GM23338 (cell line): Measurements from ENCODE around the gene PCDHA12. TPM values are rescaled to one million over a fixed set of nuclear protein-coding genes. Genes with fewer than 3 reads are reported as not detected.

Experiments
- ATAC-seq: fragments of 200-7000 bp; cut with Tn5 transposase; 3 replicates; pipeline ENCODE4 v1.9.1; 2020
- DNase-seq: peaks from one replicate; pipeline ENCODE4 v3.0.0-alpha.2; 2015; ENCODE audit warnings: low spot score
- H2AFZ ChIP-seq: fragments of 200-600 bp; sonication (generic); 2 replicates; pipeline ENCODE4 v1.8.0; 2016; ENCODE audit warnings: antibody characterized with exemption, mild to moderate bottlenecking, moderate library complexity
- H3F3A ChIP-seq: fragments of 200-600 bp; sonication (generic); replicated peaks from 2 replicates; pipeline ENCODE4 v1.8.0; 2017; ENCODE audit warnings: antibody characterized with exemption, mixed run types, low read depth
- H3K27ac ChIP-seq: fragments of 200-600 bp; sonication (generic); 2 replicates; pipeline ENCODE4 v1.6.1; 2016; ENCODE audit warnings: low read depth
- H3K27me3 ChIP-seq: fragments of 200-600 bp; sonication (generic); 2 replicates; pipeline ENCODE4 v1.8.0; 2016; ENCODE audit warnings: mild to moderate bottlenecking, mixed run types, moderate library complexity; ENCODE audit not compliant: insufficient read depth
- H3K36me3 ChIP-seq: fragments of 200-600 bp; sonication (generic); 2 replicates; pipeline ENCODE4 v1.8.0; 2016; ENCODE audit warnings: mild to moderate bottlenecking; ENCODE audit not compliant: insufficient read depth
- H3K4me1 ChIP-seq: fragments of 200-600 bp; sonication (generic); 2 replicates; pipeline ENCODE4 v1.8.0; 2016; ENCODE audit warnings: mild to moderate bottlenecking, moderate library complexity; ENCODE audit not compliant: insufficient read depth
- H3K4me2 ChIP-seq: fragments of 200-600 bp; sonication (generic); 2 replicates; pipeline ENCODE4 v1.7.1; 2017; ENCODE audit warnings: mixed run types
- H3K4me3 ChIP-seq: fragments of 200-600 bp; sonication (generic); 2 replicates; pipeline ENCODE4 v1.6.1; 2016; ENCODE audit warnings: mixed run types
- H3K79me2 ChIP-seq: fragments of 200-600 bp; sonication (generic); replicated peaks from 2 replicates; pipeline ENCODE4 v1.8.0; 2017; ENCODE audit warnings: mild to moderate bottlenecking; ENCODE audit not compliant: insufficient read depth
- H3K9me2 ChIP-seq: fragments of 200-600 bp; sonication (generic); 2 replicates; pipeline ENCODE4 v1.8.0; 2017; ENCODE audit not compliant: insufficient read depth
- H4K20me1 ChIP-seq: fragments of 200-600 bp; sonication (generic); replicated peaks from 2 replicates; pipeline ENCODE4 v1.8.0; 2017; ENCODE audit warnings: mild to moderate bottlenecking; ENCODE audit not compliant: insufficient read depth
- H3K27ac Mint-ChIP-seq: 2 replicates; pipeline ENCODE4 v1.8.0; 2020; ENCODE audit warnings: inconsistent platforms, mild to moderate bottlenecking, moderate library complexity, mixed read lengths
- H3K27me3 Mint-ChIP-seq: 3 replicates; pipeline ENCODE4 v1.8.0; 2022; ENCODE audit warnings: low read depth, mild to moderate bottlenecking, moderate library complexity, mixed read lengths, inconsistent platforms; ENCODE audit not compliant: insufficient read depth, poor library complexity
- H3K36me3 Mint-ChIP-seq: 3 replicates; pipeline ENCODE4 v1.8.0; 2021; ENCODE audit warnings: low read depth, mild to moderate bottlenecking, inconsistent platforms, moderate library complexity, mixed read lengths
- H3K4me1 Mint-ChIP-seq: 3 replicates; pipeline ENCODE4 v1.8.0; 2020; ENCODE audit warnings: mild to moderate bottlenecking, inconsistent platforms, mixed read lengths
- H3K4me3 Mint-ChIP-seq: 3 replicates; pipeline ENCODE4 v1.8.0; 2021; ENCODE audit warnings: moderate library complexity, mild to moderate bottlenecking, inconsistent platforms, mixed read lengths
- H3K9me3 Mint-ChIP-seq: 3 replicates; pipeline ENCODE4 v1.8.0; 2020; ENCODE audit warnings: moderate library complexity, mild to moderate bottlenecking, inconsistent platforms, mixed read lengths
- CREB1 ChIP-seq: fragments of 250-450 bp; sonication (Bioruptor Pico); IDR thresholded peaks from 2 replicates; pipeline ENCODE4 v1.5.0; 2020; ENCODE audit warnings: low read depth, mild to moderate bottlenecking, moderate library complexity
- CTCF ChIP-seq, 2 experiments: fragments of 200-600 bp in 1 of 2; sonication (generic) in 1 of 2; conservative IDR thresholded peaks; 2 replicates each; pipeline versions ENCODE4 v1.5.1 to v1.6.1; 2016 to 2017; ENCODE audit warnings: antibody characterized with exemption in 2 of 2, low read depth in 2 of 2, mild to moderate bottlenecking in 2 of 2, moderate library complexity in 1 of 2
- ETS1 ChIP-seq: IDR thresholded peaks from 2 replicates; pipeline ENCODE4 v1.6.1; 2016; ENCODE audit warnings: antibody characterized with exemption
- EZH2 ChIP-seq: fragments of 200-600 bp; sonication (generic); IDR thresholded peaks from one replicate; pipeline ENCODE4 v1.8.0; 2017; ENCODE audit warnings: antibody characterized with exemption, mild to moderate bottlenecking, low read depth; ENCODE audit not compliant: unreplicated experiment
- EZH2phosphoT487 ChIP-seq: fragments of 200-600 bp; sonication (generic); IDR thresholded peaks from one replicate; pipeline ENCODE4 v1.8.1; 2018; ENCODE audit warnings: antibody characterized with exemption; ENCODE audit not compliant: unreplicated experiment
- JUNB ChIP-seq: IDR thresholded peaks from one replicate; pipeline ENCODE4 v1.6.1; 2016; ENCODE audit warnings: antibody characterized with exemption; ENCODE audit not compliant: unreplicated experiment
- NANOG ChIP-seq: IDR thresholded peaks from 2 replicates; pipeline ENCODE4 v1.6.1; 2016; ENCODE audit warnings: antibody characterized with exemption, borderline replicate concordance
- POLR2AphosphoS5 ChIP-seq: IDR thresholded peaks from 2 replicates; pipeline ENCODE4 v1.6.1; 2016; ENCODE audit warnings: antibody characterized with exemption, low read depth
- REST ChIP-seq: IDR thresholded peaks from one replicate; pipeline ENCODE4 v1.6.1; 2018; ENCODE audit warnings: antibody characterized with exemption; ENCODE audit not compliant: unreplicated experiment
- STAT1 ChIP-seq: IDR thresholded peaks from one replicate; pipeline ENCODE4 v1.6.1; 2016; ENCODE audit warnings: antibody characterized with exemption; ENCODE audit not compliant: unreplicated experiment
- ZNF114 ChIP-seq: fragments of 250-450 bp; sonication (Bioruptor Pico); IDR thresholded peaks from 2 replicates; pipeline ENCODE4 v1.5.0; 2020; ENCODE audit warnings: mild to moderate bottlenecking, moderate library complexity
- ZNF331 ChIP-seq: fragments of 250-450 bp; sonication (Bioruptor Pico); IDR thresholded peaks from 2 replicates; pipeline ENCODE4 v1.5.0; 2020; ENCODE audit warnings: low read depth, mild to moderate bottlenecking, moderate library complexity
- polyA plus RNA-seq: library from polyadenylated mRNA; unstranded; fragments of >200 nt; fragmentation: Nextera tagmentation; extraction: Ambion mirVana; gene quantifications from 2 replicates; pipeline ENCODE4 v1.2.1, GENCODE V29; 2016
- total RNA-seq: library from RNA; depleted of rRNA; stranded (reverse); fragments of >200 nt; shearing (Covaris generic); gene quantifications from 2 replicates; pipeline ENCODE4 v1.2.3, GENCODE V29; 2014

The PCDHA12 gene
- total and polyA plus RNA-seq, 2 experiments from 2014 or later: 5.1 to 17.7 TPM

- Mint-ChIP-seq H3K9me3 (peaks cover 37% of the 10 kb centered on the region), H3K27me3 (peaks cover 5% of the 10 kb centered on the region), H3K27ac (no peak overlapping the region), H3K4me3 (peak overlapping the region; percentile 92; the same call in 1 of the 3 replicates), H3K36me3 (peaks cover 51% of the 10 kb centered on the region), H3K4me1 (peaks cover 7% of the 10 kb centered on the region; the same call in 2 of the 3 replicates)
- Histone ChIP-seq H4K20me1 (no peaks in the 10 kb centered on the region), H3K4me2 (no peak overlapping the region), H3K4me1 (no peaks in the 10 kb centered on the region; the same call in 1 of the 2 replicates), H2AFZ (no peak overlapping the region), H3F3A (no peaks in the 10 kb centered on the region), H3K79me2 (peaks cover 15% of the 10 kb centered on the region), H3K27ac (no peak overlapping the region), H3K4me3 (no peak overlapping the region), H3K36me3 (no peaks in the 10 kb centered on the region), H3K9me2 (no peaks in the 10 kb centered on the region), H3K27me3 (no peaks in the 10 kb centered on the region)
- ATAC-seq: no peak
- no peak for DNase-seq
- TF ChIP-seq POLR2AphosphoS5 (no peak), REST (peak; percentile 52)
Observed at GRCh38 chr5:140857177-140857986, 17.7 kb upstream of the PCDHA12 start.

GRCh38 chr5:140857987-140858240 lies 17.2 kb upstream of the PCDHA12 start:
- DNase-seq (no peak), ATAC-seq (no peak)
- H3K36me3 ChIP-seq: no peaks in the 10 kb centered on the region
- no peaks in the 10 kb centered on the region for H3K27me3 ChIP-seq
- no peaks in the 10 kb centered on the region for H3K9me2 ChIP-seq
- Mint-ChIP-seq H3K27ac (no peak overlapping the region), H3K27me3 (peaks cover 5% of the 10 kb centered on the region), H3K9me3 (peaks cover 42% of the 10 kb centered on the region), H3K4me1 (peaks cover 7% of the 10 kb centered on the region; the same call in 2 of the 3 replicates), H3K36me3 (peaks cover 56% of the 10 kb centered on the region), H3K4me3 (peak overlapping the region; percentile 30; the same call in 1 of the 3 replicates)
- no peak overlapping the region for H2AFZ ChIP-seq
- peaks cover 15% of the 10 kb centered on the region for H3K79me2 ChIP-seq
- no peaks in the 10 kb centered on the region for H3F3A ChIP-seq
- H3K4me3 ChIP-seq: no peak overlapping the region
- H3K4me1 ChIP-seq: no peaks in the 10 kb centered on the region; the same call in 1 of the 2 replicates
- no peak overlapping the region for H3K4me2 ChIP-seq
- H3K27ac ChIP-seq: no peak overlapping the region
- H4K20me1 ChIP-seq: no peaks in the 10 kb centered on the region
- TF ChIP-seq EZH2 (no peak), ZNF331 (CRISPR knock-in tag) (no peak), ETS1 (no peak), NANOG (no peak), CTCF (conservative IDR thresholded peaks at IDR 0.05; ENCODE audit: low read depth in 2 of 2) (no peak), POLR2AphosphoS5 (no peak), STAT1 (no peak), EZH2phosphoT487 (no peak), ZNF114 (no peak), JUNB (no peak), REST (no peak), CREB1 (CRISPR knock-in tag) (no peak)
